GM04503 (cell line): ENCODE data around the gene ARV1.

ENCODE experiments used
- DNase-seq: peaks from one replicate; pipeline ENCODE4 v3.0.0-alpha.2; 2012; ENCODE audit warnings: low read depth

ARV1 gene

GRCh38 chr1:230978491-230979388 lies at the start of gene ARV1, which contains the start of gene TTC13:
ARV1 (plus strand) TSS chr1:230979094; CDS start chr1:230979106, 12 bp downstream.
TTC13 (minus strand) TSS chr1:230978861; CDS start chr1:230978830, 31 bp downstream.
- peak; percentile 87 for DNase-seq

GRCh38 chr1:230930986-230931385 lies 47.9 kb upstream of the ARV1 start:
- DNase-seq: no peak

GRCh38 chr1:230935852-230936251 lies 43.0 kb upstream of the ARV1 start:
- DNase-seq: no peak

- no peak for DNase-seq
Observed at GRCh38 chr1:230936475-230936874, 42.4 kb upstream of the ARV1 start.

- no peak for DNase-seq
Observed at GRCh38 chr1:230937371-230937770, 41.5 kb upstream of the ARV1 start.

GRCh38 chr1:230938924-230939368 lies 39.9 kb upstream of the ARV1 start:
- no peak for DNase-seq

GRCh38 chr1:230939806-230940489 lies 38.9 kb upstream of the ARV1 start:
- no peak for DNase-seq

- no peak for DNase-seq
Observed at GRCh38 chr1:230940848-230941247, 38.0 kb upstream of the ARV1 start.

GRCh38 chr1:230943048-230943593 lies 35.8 kb upstream of the ARV1 start:
- DNase-seq: no peak

GRCh38 chr1:230948301-230948700 lies 30.6 kb upstream of the ARV1 start:
- DNase-seq: no peak

- no peak for DNase-seq
Observed at GRCh38 chr1:230948903-230949302, 30.0 kb upstream of the ARV1 start.

- DNase-seq: no peak
Observed at GRCh38 chr1:230950404-230950803, 28.5 kb upstream of the ARV1 start.

- DNase-seq: no peak
Observed at GRCh38 chr1:230957580-230957989, 21.3 kb upstream of the ARV1 start.

- no peak for DNase-seq
Observed at GRCh38 chr1:230958370-230958769, 20.5 kb upstream of the ARV1 start.

GRCh38 chr1:230964896-230965295 lies 14.0 kb upstream of the ARV1 start:
- DNase-seq: no peak

GRCh38 chr1:230965535-230965934 lies 13.4 kb upstream of the ARV1 start:
- DNase-seq: no peak

- DNase-seq: no peak
Observed at GRCh38 chr1:230966358-230966873, 12.5 kb upstream of the ARV1 start.

GRCh38 chr1:230970432-230970831 lies 8.5 kb upstream of the ARV1 start:
- no peak for DNase-seq

- no peak for DNase-seq
Observed at GRCh38 chr1:230971771-230972170, 7.1 kb upstream of the ARV1 start.

- no peak for DNase-seq
Observed at GRCh38 chr1:230972855-230973271, 6.0 kb upstream of the ARV1 start.

- no peak for DNase-seq
Observed at GRCh38 chr1:230975636-230976035, 3.3 kb upstream of the ARV1 start.

GRCh38 chr1:230976360-230976759 lies 2.5 kb upstream of the ARV1 start:
- DNase-seq: no peak
